ENCODE results near the gene RASSF8. TPM values are rescaled to one million over a fixed set of nuclear protein-coding genes. Genes with fewer than 3 reads are reported as not detected.

RASSF8 gene
- total and polyA plus RNA-seq, 9 of the 15 experiments (the other 6 are each of a cell fraction or from before 2014, with no cell fraction given): 0.01 to 0.36 (median 0.12) TPM; not detected in 1

DNA sequence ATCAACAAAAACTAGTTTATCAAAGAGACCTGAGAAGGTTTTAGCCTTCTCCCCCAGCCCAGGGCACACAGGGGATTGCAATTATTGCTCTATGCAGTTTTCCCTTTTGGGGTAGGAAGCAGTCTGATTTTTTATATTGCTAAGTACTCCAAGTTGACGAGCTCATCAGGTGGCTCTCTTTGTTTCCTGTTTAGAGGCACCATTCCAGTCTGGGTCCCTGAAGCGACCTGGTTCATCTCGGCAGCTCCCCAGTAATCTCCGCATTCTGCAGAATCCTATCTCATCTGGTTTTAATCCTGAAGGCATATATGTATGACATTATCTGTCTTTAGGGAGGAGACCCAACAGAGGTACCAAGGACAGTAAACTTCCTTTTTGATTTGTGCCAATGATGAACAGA, 110.0 kb downstream of the RASSF8 start:
- POLR2A ChIA-PET: no interaction called here
- Histone ChIP-seq H3K27ac (ENCODE audit: extremely low read depth, low read depth, low read length) (no peak overlapping the region), H4K20me1 (replicated peaks; ENCODE audit: control insufficient read depth, insufficient read depth, low read length) (no peaks in the 10 kb centered on the region), H3K9me1 (ENCODE audit: control insufficient read depth, insufficient read depth, low read length) (no peaks in the 10 kb centered on the region), H3K36me3 (ENCODE audit: control insufficient read depth, insufficient read depth, low read length) (no peaks in the 10 kb centered on the region), H2AFZ (ENCODE audit: low read depth, low read length) (no peak overlapping the region), H3K4me3 (no peak overlapping the region), H3K79me2 (ENCODE audit: control insufficient read depth, insufficient read depth, low read length) (no peaks in the 10 kb centered on the region), H3K27me3 (ENCODE audit: control insufficient read depth in 2 of 2, insufficient read depth in 2 of 2, low read length in 2 of 2) (no peaks in the 10 kb centered on the region), H3K4me1 (replicated peaks in 1 of 2; ENCODE audit: control insufficient read depth in 2 of 2, insufficient read depth in 2 of 2, low read length in 2 of 2) (no peaks in the 10 kb centered on the region), H3K9ac (ENCODE audit: insufficient read depth in 1 of 2, low read depth in 2 of 2, low read length in 2 of 2) (no peak overlapping the region), H3K4me2 (ENCODE audit: insufficient read depth, low read length) (no peak overlapping the region), H3K9me3 (replicated peaks; ENCODE audit: control insufficient read depth, insufficient read depth, low read depth, low read length) (no peaks in the 10 kb centered on the region)
- no peak for FAIRE-seq
- DNase-seq (ENCODE audit: extremely low read depth in 1 of 4, low spot score in 3 of 4): no peak
- TF ChIP-seq, protein P1, sequence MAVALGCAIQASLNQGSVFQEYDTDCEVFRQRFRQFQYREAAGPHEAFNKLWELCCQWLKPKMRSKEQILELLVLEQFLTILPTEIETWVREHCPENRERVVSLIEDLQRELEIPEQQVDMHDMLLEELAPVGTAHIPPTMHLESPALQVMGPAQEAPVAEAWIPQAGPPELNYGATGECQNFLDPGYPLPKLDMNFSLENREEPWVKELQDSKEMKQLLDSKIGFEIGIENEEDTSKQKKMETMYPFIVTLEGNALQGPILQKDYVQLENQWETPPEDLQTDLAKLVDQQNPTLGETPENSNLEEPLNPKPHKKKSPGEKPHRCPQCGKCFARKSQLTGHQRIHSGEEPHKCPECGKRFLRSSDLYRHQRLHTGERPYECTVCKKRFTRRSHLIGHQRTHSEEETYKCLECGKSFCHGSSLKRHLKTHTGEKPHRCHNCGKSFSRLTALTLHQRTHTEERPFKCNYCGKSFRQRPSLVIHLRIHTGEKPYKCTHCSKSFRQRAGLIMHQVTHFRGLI (CRISPR knock-in tag; IDR thresholded peaks at IDR 0.05): no peak
- TF ChIP-seq NCOA1 (IDR thresholded peaks at IDR 0.05; ENCODE audit: low read depth) (no peak), GATAD2A (IDR thresholded peaks at IDR 0.05) (no peak), REST (IDR thresholded peaks at IDR 0.05; ENCODE audit: borderline replicate concordance) (no peak), REST (CRISPR knock-in tag; IDR thresholded peaks at IDR 0.05; ENCODE audit: low read depth) (no peak), ZNF76 (CRISPR knock-in tag; IDR thresholded peaks at IDR 0.05; ENCODE audit: borderline replicate concordance) (no peak), ZNF695 (CRISPR knock-in tag; IDR thresholded peaks at IDR 0.05) (no peak), E2F3 (CRISPR knock-in tag; IDR thresholded peaks at IDR 0.05) (no peak), NFXL1 (CRISPR knock-in tag; IDR thresholded peaks at IDR 0.05) (no peak)
- TF ChIP-seq, protein P2, sequence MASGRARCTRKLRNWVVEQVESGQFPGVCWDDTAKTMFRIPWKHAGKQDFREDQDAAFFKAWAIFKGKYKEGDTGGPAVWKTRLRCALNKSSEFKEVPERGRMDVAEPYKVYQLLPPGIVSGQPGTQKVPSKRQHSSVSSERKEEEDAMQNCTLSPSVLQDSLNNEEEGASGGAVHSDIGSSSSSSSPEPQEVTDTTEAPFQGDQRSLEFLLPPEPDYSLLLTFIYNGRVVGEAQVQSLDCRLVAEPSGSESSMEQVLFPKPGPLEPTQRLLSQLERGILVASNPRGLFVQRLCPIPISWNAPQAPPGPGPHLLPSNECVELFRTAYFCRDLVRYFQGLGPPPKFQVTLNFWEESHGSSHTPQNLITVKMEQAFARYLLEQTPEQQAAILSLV (tag; IDR thresholded peaks at IDR 0.05): no peak
- CTCF ChIA-PET (ENCODE audit: low intra/inter-chr PET ratio): no interaction called here
- in situ Hi-C loops (cut with MboI) (no loop called here), intact Hi-C loops (cut with micrococcal nuclease) (no loop called here)
- ATAC-seq: no peak
- WGBS (ENCODE audit: insufficient coverage, low coverage, missing lambda C conversion rate): 0% methylated on average over 4 of the region's 4 CpGs
- no TSS peak for BruUV-seq (replicated peaks)
